ENCODE measurements around the gene PITPNC1.
"Not testable (repeated sequence)": the region's sequence is repeated elsewhere in the genome, so short reads cannot be mapped to it uniquely, and the experiment has no call there.

PITPNC1 gene

GRCh38 chr17:67335245-67335835, 41.7 kb upstream of the PITPNC1 start:
- no peaks in the 10 kb centered on the region; the same call in 1 of the 2 replicates for H3F3A ChIP-seq (ENCODE audit: insufficient read depth, low read length)
- H4K20me1 ChIP-seq (ENCODE audit: insufficient read depth, low read length): no peaks in the 10 kb centered on the region
- no peak overlapping the region for H3K9ac ChIP-seq (ENCODE audit: low read length)
- H3K27ac ChIP-seq (ENCODE audit: low read length): no peak overlapping the region
- no peak overlapping the region for H2AFZ ChIP-seq (ENCODE audit: low read length)
- H3K9me3 ChIP-seq (replicated peaks; ENCODE audit: insufficient read depth, low read length): no peaks in the 10 kb centered on the region
- H3K4me3 ChIP-seq (ENCODE audit: low read length): no peak overlapping the region
- H3K79me2 ChIP-seq (ENCODE audit: low read length): no peaks in the 10 kb centered on the region
- H3K4me2 ChIP-seq (ENCODE audit: low read depth, low read length): no peak overlapping the region
- no peak for DNase-seq
- H3K4me1 ChIP-seq (ENCODE audit: low read length): no peaks in the 10 kb centered on the region
- no peaks in the 10 kb centered on the region for H3K9me2 ChIP-seq (replicated peaks; ENCODE audit: insufficient read depth, low read length)
- no peak for TF ChIP-seq EZH2 (optimal IDR thresholded peaks at IDR 0.05; ENCODE audit: low read depth, low read length)
- no peak for TF ChIP-seq EZH2phosphoT487 (IDR thresholded peaks at IDR 0.05; ENCODE audit: low read length)
- no peaks in the 10 kb centered on the region for H3K27me3 ChIP-seq (replicated peaks; ENCODE audit: insufficient read depth, low read length)
- peaks cover 6% of the 10 kb centered on the region; the same call in 1 of the 2 replicates for H3K36me3 ChIP-seq (replicated peaks; ENCODE audit: insufficient read depth, low read length)

GRCh38 chr17:67336859-67337258, 40.2 kb upstream of the PITPNC1 start:
- Histone ChIP-seq H3K79me2 (ENCODE audit: low read length) (no peaks in the 10 kb centered on the region), H3K9ac (ENCODE audit: low read length) (no peak overlapping the region), H3K4me2 (ENCODE audit: low read depth, low read length) (no peak overlapping the region), H3K4me1 (ENCODE audit: low read length) (no peaks in the 10 kb centered on the region), H4K20me1 (ENCODE audit: insufficient read depth, low read length) (no peaks in the 10 kb centered on the region), H2AFZ (ENCODE audit: low read length) (no peak overlapping the region), H3K9me3 (replicated peaks; ENCODE audit: insufficient read depth, low read length) (no peaks in the 10 kb centered on the region), H3K9me2 (replicated peaks; ENCODE audit: insufficient read depth, low read length) (no peaks in the 10 kb centered on the region), H3F3A (ENCODE audit: insufficient read depth, low read length) (no peaks in the 10 kb centered on the region; the same call in 1 of the 2 replicates), H3K4me3 (ENCODE audit: low read length) (no peak overlapping the region), H3K27ac (ENCODE audit: low read length) (no peak overlapping the region), H3K36me3 (replicated peaks; ENCODE audit: insufficient read depth, low read length) (peaks cover 10% of the 10 kb centered on the region; the same call in 1 of the 2 replicates), H3K27me3 (replicated peaks; ENCODE audit: insufficient read depth, low read length) (no peaks in the 10 kb centered on the region)
- no peak for DNase-seq
- TF ChIP-seq CTCF (IDR thresholded peaks at IDR 0.05; ENCODE audit: low read length) (no peak), EZH2 (optimal IDR thresholded peaks at IDR 0.05; ENCODE audit: low read depth, low read length) (no peak), EZH2phosphoT487 (IDR thresholded peaks at IDR 0.05; ENCODE audit: low read length) (no peak)

- not testable (repeated sequence) for H3K27ac ChIP-seq (ENCODE audit: low read length); H3F3A ChIP-seq (ENCODE audit: insufficient read depth, low read length)
- peaks cover 13% of the 10 kb centered on the region; the same call in 1 of the 2 replicates for H3K36me3 ChIP-seq (replicated peaks; ENCODE audit: insufficient read depth, low read length)
These were observed 38.7 kb upstream of the PITPNC1 start for GRCh38 chr17:67338353-67338752.

GRCh38 chr17:67343237-67343636, 33.8 kb upstream of the PITPNC1 start:
- Histone ChIP-seq H3K4me3 (ENCODE audit: low read length) (no peak overlapping the region), H3K9me3 (replicated peaks; ENCODE audit: insufficient read depth, low read length) (no peaks in the 10 kb centered on the region), H3K9ac (ENCODE audit: low read length) (no peak overlapping the region), H3K27ac (ENCODE audit: low read length) (no peak overlapping the region), H3K36me3 (replicated peaks; ENCODE audit: insufficient read depth, low read length) (peaks cover 22% of the 10 kb centered on the region; the same call in 1 of the 2 replicates), H3K9me2 (replicated peaks; ENCODE audit: insufficient read depth, low read length) (no peaks in the 10 kb centered on the region), H3K79me2 (ENCODE audit: low read length) (no peaks in the 10 kb centered on the region), H3K27me3 (replicated peaks; ENCODE audit: insufficient read depth, low read length) (no peaks in the 10 kb centered on the region), H4K20me1 (ENCODE audit: insufficient read depth, low read length) (no peaks in the 10 kb centered on the region), H2AFZ (ENCODE audit: low read length) (no peak overlapping the region), H3F3A (ENCODE audit: insufficient read depth, low read length) (no peaks in the 10 kb centered on the region; the same call in 1 of the 2 replicates), H3K4me2 (ENCODE audit: low read depth, low read length) (no peak overlapping the region), H3K4me1 (ENCODE audit: low read length) (no peaks in the 10 kb centered on the region)
- TF ChIP-seq EZH2phosphoT487 (IDR thresholded peaks at IDR 0.05; ENCODE audit: low read length): no peak
- TF ChIP-seq EZH2 (optimal IDR thresholded peaks at IDR 0.05; ENCODE audit: low read depth, low read length): no peak
- TF ChIP-seq CTCF (IDR thresholded peaks at IDR 0.05; ENCODE audit: low read length): no peak
- DNase-seq: no peak

More at GRCh38 chr17:67338353-67338752, 38.7 kb upstream of the PITPNC1 start:
- H3K9me3 ChIP-seq (replicated peaks; ENCODE audit: insufficient read depth, low read length); H3K4me1 ChIP-seq (ENCODE audit: low read length); H3K79me2 ChIP-seq (ENCODE audit: low read length); DNase-seq; H3K9ac ChIP-seq (ENCODE audit: low read length); H3K9me2 ChIP-seq (replicated peaks; ENCODE audit: insufficient read depth, low read length); H3K4me3 ChIP-seq (ENCODE audit: low read length); H4K20me1 ChIP-seq (ENCODE audit: insufficient read depth, low read length); H2AFZ ChIP-seq (ENCODE audit: low read length); H3K4me2 ChIP-seq (ENCODE audit: low read depth, low read length); H3K27me3 ChIP-seq (replicated peaks; ENCODE audit: insufficient read depth, low read length): not testable (repeated sequence)
